WTC11 (cell line): ENCODE data around the gene MEGF10. TPM values are rescaled to one million over a fixed set of nuclear protein-coding genes. Genes with fewer than 3 reads are reported as not detected.

Source experiments
- ATAC-seq: fragments of 200-7000 bp; cut with Tn5 transposase; 2 replicates; pipeline ENCODE4 v1.10.0; 2021; ENCODE audit warnings: mild to moderate bottlenecking, moderate library complexity
- CTCF ChIA-PET: fragments of 300-600 bp; sonication (Branson Sonifier 250); formaldehyde crosslinking; loops from one replicate; lab custom pipeline; 2021; ENCODE audit warnings: antibody characterized with exemption; lab: Charles Lee
- POLR2A ChIA-PET: fragments of 350-600 bp; sonication (Branson Sonifier 250); formaldehyde crosslinking; loops from one replicate; lab custom pipeline; 2021; ENCODE audit warnings: antibody characterized with exemption; lab: Charles Lee
- DNase-seq: peaks from one replicate; pipeline ENCODE4 v3.0.0; 2021; ENCODE audit warnings: low spot score
- H3K27ac Mint-ChIP-seq: 2 replicates; pipeline ENCODE4 v1.8.0; 2021; ENCODE audit warnings: mixed read lengths
- H3K27me3 Mint-ChIP-seq: 2 replicates; pipeline ENCODE4 v1.8.0; 2021; ENCODE audit warnings: low read depth, mild to moderate bottlenecking, moderate library complexity, mixed read lengths
- H3K36me3 Mint-ChIP-seq: 2 replicates; pipeline ENCODE4 v1.8.0; 2021; ENCODE audit warnings: mixed read lengths
- H3K4me1 Mint-ChIP-seq: 2 replicates; pipeline ENCODE4 v1.8.0; 2022; ENCODE audit warnings: mixed read lengths
- H3K4me3 Mint-ChIP-seq: 2 replicates; pipeline ENCODE4 v1.8.0; 2021; ENCODE audit warnings: mild to moderate bottlenecking, moderate library complexity, mixed read lengths
- H3K9me3 Mint-ChIP-seq: 2 replicates; pipeline ENCODE4 v1.8.0; 2021; ENCODE audit warnings: mixed read lengths
- CREM ChIP-seq: sonication (generic); formaldehyde crosslinking; IDR thresholded peaks from 2 replicates; pipeline ENCODE4 v1.8.1; 2022; ENCODE audit warnings: mild to moderate bottlenecking, missing genetic modification reagents, moderate library complexity
- ESRRA ChIP-seq: sonication (generic); formaldehyde crosslinking; IDR thresholded peaks from 2 replicates; pipeline ENCODE4 v1.8.1; 2022; ENCODE audit warnings: mild to moderate bottlenecking, missing genetic modification reagents, borderline replicate concordance
- ETV6 ChIP-seq: sonication (generic); formaldehyde crosslinking; IDR thresholded peaks from 2 replicates; pipeline ENCODE4 v1.8.1; 2022; ENCODE audit warnings: mild to moderate bottlenecking, missing genetic modification reagents
- FOXK1 ChIP-seq: sonication (generic); formaldehyde crosslinking; IDR thresholded peaks from 2 replicates; pipeline ENCODE4 v1.8.0; 2022; ENCODE audit warnings: mild to moderate bottlenecking, moderate library complexity, missing genetic modification reagents
- JAZF1 ChIP-seq: fragments of 250-450 bp; sonication (Bioruptor Pico); IDR thresholded peaks from 2 replicates; pipeline ENCODE4 v1.9.0; 2021; ENCODE audit warnings: moderate library complexity, mild to moderate bottlenecking, inconsistent platforms
- KAT7 ChIP-seq: sonication (generic); formaldehyde crosslinking; IDR thresholded peaks from 2 replicates; pipeline ENCODE4 v1.8.1; 2023; ENCODE audit warnings: missing genetic modification reagents, mild to moderate bottlenecking, borderline replicate concordance
- NFATC4 ChIP-seq: fragments of 250-450 bp; sonication (Bioruptor Pico); IDR thresholded peaks from 2 replicates; pipeline ENCODE4 v1.9.0; 2021; ENCODE audit warnings: mild to moderate bottlenecking
- NFYB ChIP-seq: sonication (generic); formaldehyde crosslinking; conservative IDR thresholded peaks from 2 replicates; pipeline ENCODE4 v1.8.0; 2022; ENCODE audit warnings: low read depth, missing genetic modification reagents
- NR3C1 ChIP-seq: sonication (generic); formaldehyde crosslinking; conservative IDR thresholded peaks from 2 replicates; pipeline ENCODE4 v1.8.1; 2023; ENCODE audit warnings: low read depth, mild to moderate bottlenecking, missing genetic modification reagents
- RORB ChIP-seq: fragments of 250-450 bp; sonication (Bioruptor Pico); IDR thresholded peaks from 2 replicates; pipeline ENCODE4 v1.9.0; 2021; ENCODE audit warnings: mild to moderate bottlenecking
- SMAD3 ChIP-seq: sonication (generic); formaldehyde crosslinking; IDR thresholded peaks from 2 replicates; pipeline ENCODE4 v1.8.0; 2022; ENCODE audit warnings: missing genetic modification reagents, mild to moderate bottlenecking, borderline replicate concordance
- TEAD4 ChIP-seq: sonication (generic); formaldehyde crosslinking; IDR thresholded peaks from 2 replicates; pipeline ENCODE4 v1.8.0; 2022; ENCODE audit warnings: mild to moderate bottlenecking, missing genetic modification reagents
- TP53 ChIP-seq: sonication (generic); formaldehyde crosslinking; IDR thresholded peaks from 2 replicates; pipeline ENCODE4 v1.8.1; 2023; ENCODE audit warnings: mild to moderate bottlenecking, missing genetic modification reagents
- ZNF232 ChIP-seq: sonication (generic); formaldehyde crosslinking; IDR thresholded peaks from 2 replicates; pipeline ENCODE4 v1.8.0; 2022; ENCODE audit warnings: mild to moderate bottlenecking, missing genetic modification reagents
- ZNF281 ChIP-seq: sonication (generic); formaldehyde crosslinking; IDR thresholded peaks from 2 replicates; pipeline ENCODE4 v1.8.0; 2023; ENCODE audit warnings: mild to moderate bottlenecking, missing genetic modification reagents
- ZNF416 ChIP-seq: fragments of 250-450 bp; sonication (Bioruptor Pico); IDR thresholded peaks from 2 replicates; pipeline ENCODE4 v1.9.0; 2021; ENCODE audit warnings: mild to moderate bottlenecking, inconsistent platforms
- total RNA-seq: library from RNA; stranded (reverse); gene quantifications from 3 replicates; pipeline ENCODE4 v1.2.3, GENCODE V29; 2021
- TF ChIP-seq, protein P1 (sequence below): sonication (generic); formaldehyde crosslinking; IDR thresholded peaks from 2 replicates; pipeline ENCODE4 v1.8.1; 2022; ENCODE audit warnings: mild to moderate bottlenecking, moderate library complexity, missing genetic modification reagents
- TF ChIP-seq, protein P2 (sequence below): sonication (generic); formaldehyde crosslinking; IDR thresholded peaks from 2 replicates; pipeline ENCODE4 v1.8.1; 2022; ENCODE audit warnings: mild to moderate bottlenecking, missing genetic modification reagents, moderate library complexity, borderline replicate concordance

Gene MEGF10
- total RNA-seq, 1 experiment from 2014 or later: 24.5 TPM

- TF ChIP-seq KAT7 (no peak), ZNF281 (CRISPR knock-in tag) (no peak)
Measured at GRCh38 chr5:127305493-127305892, 14.9 kb downstream of the MEGF10 start (continued).

DNA sequence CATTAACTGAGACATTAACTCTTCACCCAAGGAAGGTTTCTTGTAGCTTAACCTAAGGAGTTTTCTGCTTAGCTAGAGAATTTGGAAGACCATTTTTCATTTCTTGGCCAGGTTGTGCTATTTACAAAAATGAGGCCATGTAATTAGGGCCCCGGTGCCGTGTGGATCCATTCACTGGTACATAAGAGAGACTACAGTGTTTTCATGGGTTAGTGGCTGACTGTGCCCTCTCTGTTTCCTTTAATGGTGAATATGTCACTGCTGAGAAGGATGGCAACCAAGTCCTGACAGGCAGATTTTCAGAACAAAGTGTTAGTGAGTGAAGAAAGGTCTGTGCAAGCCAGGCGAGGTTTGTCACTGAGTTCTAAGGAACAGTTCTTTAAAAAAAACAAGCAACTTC is 15.4 kb downstream of the MEGF10 start:
- no peaks in the 10 kb centered on the region for H3K27me3 Mint-ChIP-seq
- CTCF ChIA-PET: interaction anchor here (0.7 to 1.1 kb wide), 2 partner anchors 15 to 436 kb away, joined by 3 to 4 read pairs; partner anchors contain the start of gene MEGF10
- DNase-seq (no peak), ATAC-seq (no peak)
- no peak overlapping the region for H3K27ac Mint-ChIP-seq
- TF ChIP-seq TEAD4 (CRISPR knock-in tag) (no peak), CREM (no peak)
- TF ChIP-seq, all 79 proteins: peak for 0
- Mint-ChIP-seq H3K9me3 (peaks cover 7% of the 10 kb centered on the region; the same call in 1 of the 2 replicates), H3K4me3 (no peak overlapping the region), H3K36me3 (peaks cover 10% of the 10 kb centered on the region), H3K4me1 (peaks cover 68% of the 10 kb centered on the region)
- POLR2A ChIA-PET: no interaction called here

DNA sequence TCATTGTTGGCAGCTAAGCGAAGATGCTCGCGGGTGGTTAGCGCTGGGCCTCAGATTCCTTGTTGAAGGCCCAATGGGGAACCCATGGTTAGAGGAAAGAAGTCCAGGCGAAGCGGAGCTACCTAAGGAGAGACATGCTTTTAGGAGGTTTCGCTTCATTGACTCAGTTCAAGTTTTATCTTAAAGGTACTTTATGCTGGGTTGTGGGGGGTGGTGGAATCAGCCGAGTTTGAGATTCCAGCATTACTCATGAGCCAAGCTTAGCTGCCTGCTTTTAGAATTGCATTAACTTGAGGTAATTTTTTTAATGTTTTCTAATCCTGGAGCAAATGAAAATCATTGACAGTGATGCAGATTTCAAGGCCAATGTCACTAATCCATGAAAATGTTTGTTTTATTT is 16.1 kb downstream of the MEGF10 start:
- TF ChIP-seq TP53 (CRISPR knock-in tag) (no peak), NFYB (CRISPR knock-in tag) (no peak), JAZF1 (CRISPR knock-in tag) (no peak), NFATC4 (CRISPR knock-in tag) (no peak), ZNF281 (CRISPR knock-in tag) (no peak), NR3C1 (no peak), SMAD3 (CRISPR knock-in tag) (no peak), ESRRA (CRISPR knock-in tag) (no peak), ZNF416 (no peak), ETV6 (CRISPR knock-in tag) (no peak), ZNF232 (CRISPR knock-in tag) (no peak), FOXK1 (no peak), RORB (no peak)
- TF ChIP-seq, protein P1, sequence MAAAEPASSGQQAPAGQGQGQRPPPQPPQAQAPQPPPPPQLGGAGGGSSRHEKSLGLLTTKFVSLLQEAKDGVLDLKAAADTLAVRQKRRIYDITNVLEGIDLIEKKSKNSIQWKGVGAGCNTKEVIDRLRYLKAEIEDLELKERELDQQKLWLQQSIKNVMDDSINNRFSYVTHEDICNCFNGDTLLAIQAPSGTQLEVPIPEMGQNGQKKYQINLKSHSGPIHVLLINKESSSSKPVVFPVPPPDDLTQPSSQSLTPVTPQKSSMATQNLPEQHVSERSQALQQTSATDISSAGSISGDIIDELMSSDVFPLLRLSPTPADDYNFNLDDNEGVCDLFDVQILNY: no peak
- TF ChIP-seq, protein P2, sequence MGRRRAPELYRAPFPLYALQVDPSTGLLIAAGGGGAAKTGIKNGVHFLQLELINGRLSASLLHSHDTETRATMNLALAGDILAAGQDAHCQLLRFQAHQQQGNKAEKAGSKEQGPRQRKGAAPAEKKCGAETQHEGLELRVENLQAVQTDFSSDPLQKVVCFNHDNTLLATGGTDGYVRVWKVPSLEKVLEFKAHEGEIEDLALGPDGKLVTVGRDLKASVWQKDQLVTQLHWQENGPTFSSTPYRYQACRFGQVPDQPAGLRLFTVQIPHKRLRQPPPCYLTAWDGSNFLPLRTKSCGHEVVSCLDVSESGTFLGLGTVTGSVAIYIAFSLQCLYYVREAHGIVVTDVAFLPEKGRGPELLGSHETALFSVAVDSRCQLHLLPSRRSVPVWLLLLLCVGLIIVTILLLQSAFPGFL (CRISPR knock-in tag): no peak
- Mint-ChIP-seq H3K4me3 (no peak overlapping the region), H3K4me1 (peaks cover 73% of the 10 kb centered on the region), H3K9me3 (peaks cover 7% of the 10 kb centered on the region; the same call in 1 of the 2 replicates), H3K27ac (no peak overlapping the region), H3K27me3 (no peaks in the 10 kb centered on the region), H3K36me3 (peaks cover 10% of the 10 kb centered on the region)
- POLR2A ChIA-PET: no interaction called here
- no peak for ATAC-seq
- no peak for DNase-seq
- CTCF ChIA-PET: interaction anchor here (0.7 to 1.6 kb wide), 4 partner anchors 9 to 437 kb away, joined by 3 to 4 read pairs (median 3); partner anchors contain the start of gene MEGF10
